ENCODE data around the gene GIMAP1.

GRCh38 chr7:150715293-150715692 lies 1.1 kb upstream of the GIMAP1 start:
- TF ChIP-seq CTCF (IDR thresholded peaks at IDR 0.05), result 0 out of 2 replicates have a peak, but pooled peaks have one; percentile 7
- no peak for TF ChIP-seq ZFX (IDR thresholded peaks at IDR 0.05; ENCODE audit: borderline replicate concordance)
